ENCODE measurements around the gene FCGBP. TPM values are rescaled to one million over a fixed set of nuclear protein-coding genes. Genes with fewer than 3 reads are reported as not detected.
"Not testable (repeated sequence)": the region's sequence is repeated elsewhere in the genome, so short reads cannot be mapped to it uniquely, and the experiment has no call there.

The FCGBP gene
- total RNA-seq, 1 experiment from 2014 or later: 0.10 TPM

DNA sequence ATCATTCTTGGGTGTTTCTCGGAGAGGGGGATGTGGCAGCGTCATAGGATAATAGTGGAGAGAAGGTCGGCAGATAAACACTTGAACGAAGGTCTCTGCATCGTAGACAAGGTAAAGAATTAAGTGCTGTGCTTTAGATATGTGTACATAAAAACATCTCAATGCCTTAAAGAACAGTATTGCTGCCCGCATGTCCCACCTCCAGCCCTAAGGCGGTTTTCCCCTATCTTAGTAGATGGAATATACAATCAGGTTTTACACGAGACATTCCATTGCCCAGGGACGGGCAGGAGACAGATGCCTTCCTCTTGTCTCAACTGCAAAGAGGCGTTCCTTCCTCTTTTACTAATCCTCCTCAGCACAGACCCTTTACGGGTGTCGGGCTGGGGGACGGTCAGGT is 25.0 kb upstream of the FCGBP start:
- DNase-seq; H3K4me3 ChIP-seq (ENCODE audit: insufficient read depth, low read depth, low read length); H3K36me3 ChIP-seq (replicated peaks; ENCODE audit: control insufficient read depth, insufficient read depth, low read length); H3K27me3 ChIP-seq (ENCODE audit: control insufficient read depth, insufficient read depth, low read length): not testable (repeated sequence)

DNA sequence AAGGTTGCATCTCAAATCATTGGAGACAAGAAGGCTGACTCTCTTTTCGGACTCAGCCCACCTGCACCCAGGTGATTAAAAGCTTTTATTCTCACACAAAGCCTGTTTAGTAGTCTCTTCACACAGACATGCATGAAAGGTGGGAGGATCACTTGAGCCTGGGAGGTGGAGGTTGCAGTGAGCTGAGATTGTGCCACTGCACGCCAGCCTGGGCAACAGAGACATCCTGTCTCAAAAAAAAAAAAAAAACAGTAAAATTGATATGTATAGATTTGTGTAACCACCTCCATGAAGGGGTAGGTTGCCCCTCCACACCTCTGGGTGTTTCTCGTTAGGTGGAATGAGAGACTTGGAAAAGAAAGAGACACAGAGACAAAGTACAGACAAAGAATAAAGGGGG is 24.5 kb upstream of the FCGBP start:
- not testable (repeated sequence) for H3K4me3 ChIP-seq (ENCODE audit: insufficient read depth, low read depth, low read length); DNase-seq; H3K36me3 ChIP-seq (replicated peaks; ENCODE audit: control insufficient read depth, insufficient read depth, low read length)

DNA sequence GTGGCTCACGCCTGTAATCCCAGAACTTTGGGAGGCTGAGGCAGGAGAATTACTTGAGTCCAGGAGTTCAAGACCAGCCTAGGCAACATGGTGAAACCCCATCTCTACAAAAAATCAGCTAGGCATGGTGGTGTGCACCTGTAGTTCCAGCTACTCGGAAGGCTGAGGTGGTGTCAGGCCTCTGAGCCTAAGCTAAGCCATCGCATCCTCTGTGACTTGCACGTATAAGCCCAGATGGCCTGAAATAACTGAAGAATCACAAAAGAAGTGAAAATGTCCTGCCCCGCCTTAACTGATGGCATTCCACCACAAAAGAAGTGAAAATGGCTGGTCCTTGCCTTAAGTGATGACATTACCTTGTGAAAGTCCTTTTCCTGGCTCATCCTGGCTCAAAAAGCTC is 23.5 kb upstream of the FCGBP start:
- H3K27me3 ChIP-seq (ENCODE audit: control insufficient read depth, insufficient read depth, low read length); H3K4me3 ChIP-seq (ENCODE audit: insufficient read depth, low read depth, low read length); H3K36me3 ChIP-seq (replicated peaks; ENCODE audit: control insufficient read depth, insufficient read depth, low read length); DNase-seq: not testable (repeated sequence)

More for the DNA sequence above, 24.5 kb upstream of the FCGBP start:
- H3K27me3 ChIP-seq (ENCODE audit: control insufficient read depth, insufficient read depth, low read length): not testable (repeated sequence)

DNA sequence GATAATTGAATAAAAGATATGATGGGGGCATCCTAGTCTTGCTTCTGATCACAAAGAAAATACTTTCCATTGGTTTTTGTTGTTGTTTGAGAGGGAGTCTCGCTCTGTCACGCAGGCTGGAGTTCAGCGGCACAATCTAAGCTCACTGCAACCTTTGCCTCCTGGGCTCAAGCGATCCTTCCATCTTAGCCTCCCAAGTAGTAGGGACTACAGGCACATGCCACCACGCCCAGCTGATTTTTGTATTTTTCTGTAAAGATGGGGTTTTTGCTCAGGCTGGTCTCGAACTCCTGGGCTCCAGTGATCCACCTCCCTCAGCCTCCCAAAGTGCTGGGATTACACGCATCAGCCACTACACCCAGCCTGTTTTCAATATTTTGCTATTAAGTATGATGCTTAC is 19.5 kb upstream of the FCGBP start:
- Histone ChIP-seq H3K27me3 (ENCODE audit: control insufficient read depth, insufficient read depth, low read length) (no peaks in the 10 kb centered on the region), H3K36me3 (replicated peaks; ENCODE audit: control insufficient read depth, insufficient read depth, low read length) (no peaks in the 10 kb centered on the region), H3K4me3 (ENCODE audit: insufficient read depth, low read depth, low read length) (no peak overlapping the region)
- no peak for DNase-seq

DNA sequence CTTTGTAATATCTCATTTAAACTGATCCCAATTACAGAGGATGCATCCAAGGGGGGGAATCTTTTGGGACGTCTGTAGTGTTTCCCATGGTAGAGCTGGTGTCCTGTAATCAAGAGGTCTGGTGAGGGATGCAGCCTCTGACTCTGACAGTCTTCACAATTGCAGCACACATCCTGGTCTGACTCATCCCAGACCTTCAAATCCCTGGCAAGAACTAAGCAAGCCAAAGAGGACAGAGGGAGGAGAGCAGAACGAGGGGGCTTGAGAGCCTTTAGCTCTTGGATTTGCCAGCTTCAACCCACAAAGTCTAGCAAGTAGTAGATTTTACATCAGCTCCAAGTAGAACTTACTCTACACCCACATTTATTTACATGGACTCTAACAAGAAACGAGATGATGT is 17.3 kb upstream of the FCGBP start:
- no peaks in the 10 kb centered on the region for H3K36me3 ChIP-seq (replicated peaks; ENCODE audit: control insufficient read depth, insufficient read depth, low read length)
- no peak for DNase-seq
- no peak overlapping the region for H3K4me3 ChIP-seq (ENCODE audit: insufficient read depth, low read depth, low read length)
- H3K27me3 ChIP-seq (ENCODE audit: control insufficient read depth, insufficient read depth, low read length): no peaks in the 10 kb centered on the region

DNA sequence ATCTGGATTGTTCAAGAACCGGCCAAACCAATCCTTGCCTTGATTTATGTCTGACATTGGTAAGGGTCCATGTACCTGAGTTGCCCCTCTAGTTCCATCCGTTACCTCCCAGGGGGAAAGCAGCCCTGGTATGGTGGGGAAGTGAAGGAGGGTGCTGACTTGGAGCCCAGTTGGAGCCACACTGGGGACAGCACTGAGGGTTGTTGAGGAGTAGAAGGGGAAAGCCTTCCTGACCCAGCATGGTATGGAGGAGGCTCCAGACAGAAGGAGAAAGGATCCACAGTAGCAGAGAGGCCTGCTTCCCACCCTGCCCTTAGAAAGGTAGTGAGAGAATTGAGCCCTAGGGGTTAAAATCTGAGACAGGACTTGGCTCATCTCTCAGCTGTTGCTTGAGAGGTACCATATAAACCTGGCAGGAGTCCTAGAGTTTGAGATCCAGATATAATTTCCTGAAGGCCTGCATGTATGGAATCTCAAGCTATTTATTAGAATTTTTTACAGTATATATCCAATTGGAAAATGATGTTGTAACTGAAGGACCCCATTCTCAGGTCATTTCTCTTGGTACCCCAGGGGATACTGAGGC is 16.7 kb upstream of the FCGBP start:
- H3K27me3 ChIP-seq (ENCODE audit: control insufficient read depth, insufficient read depth, low read length): no peaks in the 10 kb centered on the region
- no peak overlapping the region for H3K4me3 ChIP-seq (ENCODE audit: insufficient read depth, low read depth, low read length)
- no peaks in the 10 kb centered on the region for H3K36me3 ChIP-seq (replicated peaks; ENCODE audit: control insufficient read depth, insufficient read depth, low read length)
- DNase-seq: no peak

DNA sequence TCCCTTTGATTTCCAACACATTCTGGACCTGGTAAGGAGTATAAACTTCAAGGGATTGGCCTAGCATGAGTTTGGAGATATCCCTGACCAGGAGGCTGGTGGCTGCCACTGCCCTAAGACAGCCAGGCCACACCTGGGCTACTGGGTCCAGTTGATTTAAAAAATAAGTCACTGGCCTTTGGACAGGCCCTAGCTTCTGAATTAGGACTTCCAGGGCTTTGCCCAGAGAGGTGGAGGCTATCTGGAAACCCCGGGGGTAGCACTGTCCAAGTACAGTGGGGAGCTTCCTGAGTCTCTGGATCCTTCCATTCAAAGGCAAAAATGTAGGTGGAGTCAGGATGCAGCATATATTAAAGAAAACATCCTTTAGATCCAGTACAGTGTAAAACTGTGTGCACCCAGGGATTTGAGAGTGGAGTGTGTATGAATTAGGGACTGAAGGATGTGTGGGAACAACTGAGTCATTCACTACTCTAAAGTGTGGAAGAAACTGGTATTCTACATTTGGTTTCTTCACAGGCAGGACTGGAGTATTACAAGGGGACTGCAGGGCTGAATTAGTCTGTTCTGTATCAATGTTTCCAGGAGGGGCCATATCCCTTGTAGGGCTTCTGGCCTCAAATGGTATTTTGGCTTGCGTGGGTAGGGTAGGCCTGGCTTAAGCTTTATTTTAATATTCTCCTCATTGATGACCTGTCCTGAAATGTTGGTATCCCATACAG is 14.8 kb upstream of the FCGBP start:
- no peak overlapping the region for H3K4me3 ChIP-seq (ENCODE audit: insufficient read depth, low read depth, low read length)
- no peak for DNase-seq
- no peaks in the 10 kb centered on the region for H3K36me3 ChIP-seq (replicated peaks; ENCODE audit: control insufficient read depth, insufficient read depth, low read length)
- no peaks in the 10 kb centered on the region for H3K27me3 ChIP-seq (ENCODE audit: control insufficient read depth, insufficient read depth, low read length)

DNA sequence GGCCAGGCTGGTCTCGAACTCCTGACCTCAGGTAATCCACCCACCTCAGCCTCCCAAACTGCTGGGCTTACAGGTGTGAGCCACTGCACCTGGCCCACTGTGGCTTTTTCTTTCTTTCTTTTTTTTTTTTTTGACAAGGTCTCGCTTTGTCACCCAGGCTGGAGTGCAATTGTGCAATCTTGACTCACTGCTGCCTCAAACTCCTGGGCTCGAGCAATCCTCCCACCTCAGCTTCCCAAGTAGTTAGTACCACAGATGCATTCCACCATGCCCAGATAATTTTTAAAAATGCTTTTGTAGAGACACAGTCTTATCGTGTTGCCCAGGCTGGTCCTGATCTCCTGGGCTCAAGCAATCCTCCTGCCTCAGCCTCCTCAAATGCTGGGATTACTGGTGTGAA is 12.1 kb upstream of the FCGBP start:
- H3K4me3 ChIP-seq (ENCODE audit: insufficient read depth, low read depth, low read length): no peak overlapping the region
- H3K27me3 ChIP-seq (ENCODE audit: control insufficient read depth, insufficient read depth, low read length): no peaks in the 10 kb centered on the region
- no peaks in the 10 kb centered on the region for H3K36me3 ChIP-seq (replicated peaks; ENCODE audit: control insufficient read depth, insufficient read depth, low read length)
- no peak for DNase-seq

DNA sequence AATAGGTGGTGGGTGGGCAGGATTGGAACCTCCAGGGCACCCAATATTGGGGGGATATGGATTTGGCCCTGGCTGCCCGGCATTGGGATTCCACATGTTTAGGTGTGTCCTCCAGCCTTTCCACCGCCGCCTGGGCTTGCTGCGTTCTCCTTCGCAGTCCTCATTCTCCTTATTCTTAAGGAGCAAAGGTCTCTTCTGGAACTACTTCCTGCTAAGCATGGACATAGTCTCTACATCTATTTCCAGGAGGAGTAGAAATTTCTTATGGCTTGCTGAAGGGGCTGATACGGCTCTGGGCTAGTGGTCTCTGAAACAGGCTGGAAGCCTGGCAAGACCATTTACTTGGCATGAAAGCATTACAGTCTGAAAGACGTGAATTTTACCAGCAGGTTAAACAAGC is 9.2 kb upstream of the FCGBP start:
- Histone ChIP-seq H3K4me3 (ENCODE audit: insufficient read depth, low read depth, low read length) (no peak overlapping the region), H3K27me3 (ENCODE audit: control insufficient read depth, insufficient read depth, low read length) (no peaks in the 10 kb centered on the region), H3K36me3 (replicated peaks; ENCODE audit: control insufficient read depth, insufficient read depth, low read length) (no peaks in the 10 kb centered on the region)
- no peak for DNase-seq

DNA sequence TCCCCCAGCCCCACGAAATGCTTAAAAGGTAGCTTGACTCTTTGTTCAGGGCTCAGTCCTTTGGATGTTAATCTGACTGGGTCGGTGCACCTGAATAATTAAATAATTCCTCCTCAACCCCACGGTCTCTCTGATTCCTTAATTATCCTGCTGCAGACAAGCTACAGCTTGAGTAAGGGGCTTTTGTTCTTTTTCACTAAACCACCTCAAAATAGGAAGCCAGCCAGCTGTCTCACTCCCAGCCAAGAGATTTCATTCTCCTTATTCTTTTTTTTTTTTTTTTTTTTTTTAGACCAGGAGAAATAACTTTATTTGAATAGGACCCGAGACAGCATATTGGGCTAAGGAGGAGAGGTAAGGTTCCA is 7.9 kb upstream of the FCGBP start:
- no peak overlapping the region for H3K4me3 ChIP-seq (ENCODE audit: insufficient read depth, low read depth, low read length)
- DNase-seq: no peak
- H3K36me3 ChIP-seq (replicated peaks; ENCODE audit: control insufficient read depth, insufficient read depth, low read length): no peaks in the 10 kb centered on the region
- no peaks in the 10 kb centered on the region for H3K27me3 ChIP-seq (ENCODE audit: control insufficient read depth, insufficient read depth, low read length)

DNA sequence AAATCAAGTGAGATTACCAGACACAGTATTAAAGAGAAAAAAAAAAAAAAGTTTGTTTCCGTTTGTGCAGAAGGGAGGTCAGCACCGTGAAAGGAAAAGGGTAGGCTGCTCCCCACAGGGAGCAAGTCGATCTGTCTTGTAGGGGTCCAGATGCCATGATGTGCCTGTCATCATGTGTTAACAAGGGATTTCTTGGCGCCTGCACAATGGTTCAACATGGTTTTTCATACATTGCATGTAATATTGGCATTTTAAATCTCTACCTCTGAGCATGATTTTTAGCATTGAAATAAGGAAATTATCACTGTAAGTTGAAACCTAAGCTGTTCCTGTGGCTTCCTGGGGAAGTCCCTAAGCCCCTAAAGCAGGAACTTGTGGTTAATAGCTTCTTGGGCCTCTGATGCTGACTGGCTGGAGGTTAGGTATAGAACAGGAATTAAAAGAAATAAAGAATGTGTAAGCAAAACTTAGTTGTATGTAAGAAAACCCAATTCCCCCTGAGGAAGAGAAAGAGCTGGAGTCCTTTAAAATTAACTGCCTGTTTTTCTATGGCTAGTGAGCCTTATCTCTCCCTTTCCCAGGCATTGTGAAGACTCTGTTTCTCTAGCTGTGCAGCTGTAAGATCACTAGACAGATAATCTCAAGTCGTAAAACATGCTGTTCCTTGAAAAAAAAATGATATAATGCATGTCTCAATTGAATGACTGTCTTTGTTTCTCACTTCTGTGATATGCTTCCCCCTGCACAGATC is 7.4 kb upstream of the FCGBP start:
- no peaks in the 10 kb centered on the region for H3K36me3 ChIP-seq (replicated peaks; ENCODE audit: control insufficient read depth, insufficient read depth, low read length)
- no peak for DNase-seq

DNA sequence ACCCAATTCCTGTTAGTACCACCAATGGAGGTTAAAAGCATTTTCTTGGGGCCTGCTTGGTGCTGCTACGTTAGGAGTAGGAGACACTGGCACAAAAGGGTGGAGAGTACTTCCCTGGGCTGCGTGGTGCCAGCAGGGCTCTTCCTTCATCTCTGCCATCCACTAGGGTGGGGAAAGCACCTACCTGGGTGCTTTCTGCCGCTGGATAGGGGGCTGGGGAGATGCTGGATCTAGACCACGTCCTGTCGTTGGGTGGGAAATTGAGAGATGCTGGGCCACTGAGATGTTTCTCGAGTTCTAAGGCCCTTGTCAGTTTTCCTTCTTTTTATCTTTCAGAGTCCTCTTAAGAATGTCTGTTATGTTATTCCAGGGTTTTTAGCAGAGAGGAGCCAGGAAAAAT is 6.7 kb upstream of the FCGBP start:
- DNase-seq: no peak
- no peak overlapping the region for H3K4me3 ChIP-seq (ENCODE audit: insufficient read depth, low read depth, low read length)
- no peaks in the 10 kb centered on the region for H3K36me3 ChIP-seq (replicated peaks; ENCODE audit: control insufficient read depth, insufficient read depth, low read length)
- H3K27me3 ChIP-seq (ENCODE audit: control insufficient read depth, insufficient read depth, low read length): no peaks in the 10 kb centered on the region

More for the DNA sequence above, 7.4 kb upstream of the FCGBP start:
- H3K4me3 ChIP-seq (ENCODE audit: insufficient read depth, low read depth, low read length): no peak overlapping the region
- no peaks in the 10 kb centered on the region for H3K27me3 ChIP-seq (ENCODE audit: control insufficient read depth, insufficient read depth, low read length)

DNA sequence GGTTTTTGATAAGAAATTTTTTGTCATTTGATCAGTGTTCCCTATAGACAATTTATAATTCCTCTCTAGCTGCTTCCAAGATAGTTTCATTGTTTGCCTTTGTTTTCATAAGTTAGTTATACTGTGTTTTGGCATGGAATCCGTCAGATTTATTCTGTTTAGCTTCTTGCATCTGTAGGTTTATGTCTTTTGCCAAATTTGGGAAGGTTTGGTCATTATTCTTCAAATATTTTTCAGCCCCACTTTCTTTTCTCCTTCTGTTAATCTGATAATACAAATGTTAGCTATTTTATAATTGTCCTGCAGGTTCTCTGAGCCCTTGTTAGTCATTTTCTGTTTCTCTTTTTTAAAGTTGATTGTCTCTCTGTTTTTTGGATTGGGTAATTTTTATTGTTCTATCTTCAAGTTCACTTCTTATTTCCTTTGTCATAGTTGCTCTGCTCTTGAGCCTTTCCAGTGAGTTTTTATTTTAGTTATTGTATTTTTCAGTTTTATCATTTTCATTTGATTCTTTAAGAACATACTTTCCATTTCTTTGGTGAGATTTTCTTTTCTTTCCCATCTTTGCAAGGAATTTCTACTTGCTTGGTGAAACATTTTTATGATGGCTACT is 5.9 kb upstream of the FCGBP start:
- no peaks in the 10 kb centered on the region for H3K36me3 ChIP-seq (replicated peaks; ENCODE audit: control insufficient read depth, insufficient read depth, low read length)
- H3K27me3 ChIP-seq (ENCODE audit: control insufficient read depth, insufficient read depth, low read length): no peaks in the 10 kb centered on the region
- no peak overlapping the region for H3K4me3 ChIP-seq (ENCODE audit: insufficient read depth, low read depth, low read length)
- no peak for DNase-seq

DNA sequence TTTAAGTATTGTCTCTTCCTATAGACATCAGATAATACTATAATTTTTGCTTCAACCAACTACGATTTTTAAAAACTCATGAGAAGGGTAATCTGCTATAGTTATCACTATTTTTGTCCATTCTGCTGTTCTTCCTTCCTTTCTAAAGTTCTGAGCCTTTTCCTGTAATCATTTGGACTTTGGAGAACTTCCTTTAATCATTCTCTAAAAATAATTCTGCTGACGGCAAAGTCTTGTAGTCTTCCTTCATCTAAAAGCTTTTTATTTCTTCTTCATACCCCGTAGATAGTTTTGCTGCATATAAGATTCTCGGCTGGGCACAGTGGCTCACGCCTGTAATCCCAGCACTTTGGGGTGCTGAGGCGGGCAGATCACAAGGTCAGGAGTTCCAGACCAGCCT is 5.1 kb upstream of the FCGBP start:
- no peaks in the 10 kb centered on the region for H3K27me3 ChIP-seq (ENCODE audit: control insufficient read depth, insufficient read depth, low read length)
- H3K4me3 ChIP-seq (ENCODE audit: insufficient read depth, low read depth, low read length): no peak overlapping the region
- H3K36me3 ChIP-seq (replicated peaks; ENCODE audit: control insufficient read depth, insufficient read depth, low read length): no peaks in the 10 kb centered on the region
- DNase-seq: no peak

DNA sequence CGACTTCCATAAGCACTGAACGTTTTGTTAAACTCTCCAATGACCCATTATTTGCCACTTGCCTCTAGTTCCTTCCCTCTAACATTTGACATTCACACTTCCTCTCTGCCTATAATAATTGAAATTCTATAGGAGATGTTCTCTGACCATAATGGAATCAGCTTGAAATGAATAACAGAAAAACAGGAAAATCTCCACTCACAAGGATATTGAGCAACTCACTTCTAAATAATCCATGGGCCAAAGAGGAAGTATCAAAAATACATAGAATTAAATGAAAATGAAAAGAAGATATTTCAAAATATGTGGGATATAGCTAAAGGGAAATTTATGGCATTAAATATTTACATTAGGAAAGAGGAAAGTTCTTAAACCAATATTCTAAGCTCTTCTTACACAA is 3.4 kb upstream of the FCGBP start:
- Histone ChIP-seq H3K4me3 (ENCODE audit: insufficient read depth, low read depth, low read length) (no peak overlapping the region), H3K36me3 (replicated peaks; ENCODE audit: control insufficient read depth, insufficient read depth, low read length) (no peaks in the 10 kb centered on the region), H3K27me3 (ENCODE audit: control insufficient read depth, insufficient read depth, low read length) (no peaks in the 10 kb centered on the region)
- DNase-seq: no peak
